ENCODE results near the gene REP15. TPM values are rescaled to one million over a fixed set of nuclear protein-coding genes. Genes with fewer than 3 reads are reported as not detected.

Gene REP15
- total RNA-seq, 2 experiments from 2014 or later, result not detected

- Histone ChIP-seq H3K4me1 (ENCODE audit: insufficient read depth, low read length) (no peaks in the 10 kb centered on the region), H3K4me3 (ENCODE audit: low read length) (no peak overlapping the region), H3K27me3 (ENCODE audit: control insufficient read depth in 1 of 2, insufficient read depth in 2 of 2, low read length in 2 of 2) (no peaks in the 10 kb centered on the region), H3K27ac (ENCODE audit: low read depth in 1 of 2, low read length in 2 of 2) (no peak overlapping the region), H3K36me3 (ENCODE audit: insufficient read depth, low read length) (no peaks in the 10 kb centered on the region), H3K9me3 (ENCODE audit: control insufficient read depth in 1 of 2, insufficient read depth in 1 of 2, low read length in 2 of 2) (no peaks in the 10 kb centered on the region)
- no peak for DNase-seq
- intact Hi-C loops (cut with DNase I, micrococcal nuclease), result loop anchor here in 1 of 2 experiments (10.0 kb wide), 1 partner anchor 442 kb away; no protein-coding TSS in a partner anchor
- TF ChIP-seq, protein P1, sequence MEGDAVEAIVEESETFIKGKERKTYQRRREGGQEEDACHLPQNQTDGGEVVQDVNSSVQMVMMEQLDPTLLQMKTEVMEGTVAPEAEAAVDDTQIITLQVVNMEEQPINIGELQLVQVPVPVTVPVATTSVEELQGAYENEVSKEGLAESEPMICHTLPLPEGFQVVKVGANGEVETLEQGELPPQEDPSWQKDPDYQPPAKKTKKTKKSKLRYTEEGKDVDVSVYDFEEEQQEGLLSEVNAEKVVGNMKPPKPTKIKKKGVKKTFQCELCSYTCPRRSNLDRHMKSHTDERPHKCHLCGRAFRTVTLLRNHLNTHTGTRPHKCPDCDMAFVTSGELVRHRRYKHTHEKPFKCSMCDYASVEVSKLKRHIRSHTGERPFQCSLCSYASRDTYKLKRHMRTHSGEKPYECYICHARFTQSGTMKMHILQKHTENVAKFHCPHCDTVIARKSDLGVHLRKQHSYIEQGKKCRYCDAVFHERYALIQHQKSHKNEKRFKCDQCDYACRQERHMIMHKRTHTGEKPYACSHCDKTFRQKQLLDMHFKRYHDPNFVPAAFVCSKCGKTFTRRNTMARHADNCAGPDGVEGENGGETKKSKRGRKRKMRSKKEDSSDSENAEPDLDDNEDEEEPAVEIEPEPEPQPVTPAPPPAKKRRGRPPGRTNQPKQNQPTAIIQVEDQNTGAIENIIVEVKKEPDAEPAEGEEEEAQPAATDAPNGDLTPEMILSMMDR (IDR thresholded peaks at IDR 0.05), result no peak
- no peaks in the 10 kb centered on the region for H3K27me3 Mint-ChIP-seq
- no peak for ATAC-seq (ENCODE audit: poor library complexity)
- H3K4me1 Mint-ChIP-seq (ENCODE audit: low read depth), result no peaks in the 10 kb centered on the region
- H3K36me3 Mint-ChIP-seq (ENCODE audit: low read depth), result peaks cover 4% of the 10 kb centered on the region
- ChIA-PET CTCF (no interaction called here), POLR2A (no interaction called here)
- H3K27ac Mint-ChIP-seq, result no peak overlapping the region
- H3K9me3 Mint-ChIP-seq, result no peaks in the 10 kb centered on the region
- no peak overlapping the region for H3K4me3 Mint-ChIP-seq
These were observed 767 bp downstream of the REP15 start for GRCh38 chr12:27696864-27697564.

- CTCF ChIA-PET, result no interaction called here
- Histone ChIP-seq H3K4me1 (ENCODE audit: insufficient read depth, low read length) (no peaks in the 10 kb centered on the region), H3K9me3 (ENCODE audit: control insufficient read depth in 1 of 2, insufficient read depth in 1 of 2, low read length in 2 of 2) (no peaks in the 10 kb centered on the region), H3K27me3 (ENCODE audit: control insufficient read depth in 1 of 2, insufficient read depth in 2 of 2, low read length in 2 of 2) (no peaks in the 10 kb centered on the region), H3K36me3 (ENCODE audit: insufficient read depth, low read length) (no peaks in the 10 kb centered on the region), H3K27ac (ENCODE audit: low read depth in 1 of 2, low read length in 2 of 2) (no peak overlapping the region), H3K4me3 (ENCODE audit: low read length) (no peak overlapping the region)
- Mint-ChIP-seq H3K4me1 (ENCODE audit: low read depth) (no peaks in the 10 kb centered on the region), H3K36me3 (ENCODE audit: low read depth) (no peaks in the 10 kb centered on the region), H3K27ac (no peak overlapping the region), H3K9me3 (no peaks in the 10 kb centered on the region), H3K27me3 (no peaks in the 10 kb centered on the region), H3K4me3 (no peak overlapping the region)
- ATAC-seq (ENCODE audit: poor library complexity) (peak; percentile 99), DNase-seq (peak; percentile 38 to 80 (median 58))
- intact Hi-C loops (cut with DNase I, micrococcal nuclease), result loop anchor here (1.0 to 10.0 kb wide), 2 partner anchors 269 to 849 kb away; no protein-coding TSS in a partner anchor
- TF ChIP-seq, protein P1 (IDR thresholded peaks at IDR 0.05), result peak; percentile 76
- POLR2A ChIA-PET, result no interaction called here
These were observed 7.6 kb downstream of the REP15 start for GRCh38 chr12:27703720-27704452.

DNA sequence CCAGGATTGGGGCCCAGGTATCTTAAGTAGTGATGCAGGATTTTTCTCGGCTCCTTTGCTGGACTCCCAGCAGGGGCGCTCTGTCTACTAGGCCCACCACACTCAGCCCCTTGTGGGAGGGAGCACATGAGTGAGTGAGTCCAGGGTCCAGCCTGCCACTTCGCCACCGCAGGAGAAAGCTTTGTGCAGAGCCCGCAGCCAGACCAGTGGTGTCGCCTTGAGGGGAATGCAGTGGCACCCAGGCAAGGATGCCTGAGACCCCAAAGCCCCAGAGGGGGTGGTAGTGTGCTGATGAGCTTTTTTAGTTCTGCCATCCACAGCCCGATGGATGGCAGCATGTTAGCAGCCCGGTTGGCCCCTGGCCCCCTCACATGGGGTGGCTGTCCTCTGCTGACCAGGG is 9.0 kb downstream of the REP15 start:
- DNase-seq (no peak), ATAC-seq (ENCODE audit: poor library complexity) (no peak)
- TF ChIP-seq, protein P1 (IDR thresholded peaks at IDR 0.05), result no peak
- intact Hi-C loops (cut with DNase I, micrococcal nuclease), result loop anchor here in 1 of 2 experiments (5.0 to 10.0 kb wide), 3 partner anchors 683 to 850 kb away; partner anchors contain the start of gene MED21
- no peaks in the 10 kb centered on the region for H3K9me3 Mint-ChIP-seq
- no peak overlapping the region for H3K27ac ChIP-seq (ENCODE audit: low read depth in 1 of 2, low read length in 2 of 2)
- H3K4me1 ChIP-seq (ENCODE audit: insufficient read depth, low read length), result peaks cover 9% of the 10 kb centered on the region
- H3K9me3 ChIP-seq (ENCODE audit: control insufficient read depth in 1 of 2, insufficient read depth in 1 of 2, low read length in 2 of 2), result no peaks in the 10 kb centered on the region
- H3K36me3 Mint-ChIP-seq (ENCODE audit: low read depth), result peaks cover 4% of the 10 kb centered on the region
- H3K27ac Mint-ChIP-seq, result no peak overlapping the region
- no peaks in the 10 kb centered on the region for H3K27me3 Mint-ChIP-seq
- no peaks in the 10 kb centered on the region for H3K27me3 ChIP-seq (ENCODE audit: control insufficient read depth in 1 of 2, insufficient read depth in 2 of 2, low read length in 2 of 2)
- H3K36me3 ChIP-seq (ENCODE audit: insufficient read depth, low read length), result no peaks in the 10 kb centered on the region
- H3K4me3 Mint-ChIP-seq, result no peak overlapping the region
- H3K4me1 Mint-ChIP-seq (ENCODE audit: low read depth), result peaks cover 4% of the 10 kb centered on the region
- H3K4me3 ChIP-seq (ENCODE audit: low read length), result no peak overlapping the region
- ChIA-PET POLR2A (no interaction called here), CTCF (no interaction called here)
